Right cardiac atrium (tissue), 5 donors: ENCODE results near the gene CAMK4. TPM values are rescaled to one million over a fixed set of nuclear protein-coding genes. Genes with fewer than 3 reads are reported as not detected.
"Not testable (repeated sequence)": the region's sequence is repeated elsewhere in the genome, so short reads cannot be mapped to it uniquely, and the experiment has no call there.

Experiments used
- ATAC-seq, 2 donors: fragments of 200-7000 bp; cut with Tn5 transposase; one replicate each; pipeline versions ENCODE4 v1.8.0 to v1.9.1; 2020; ENCODE audit warnings: moderate library complexity in 2 of 2, mild to moderate bottlenecking in 1 of 2
- DNase-seq, 3 donors: peaks; one replicate each; pipeline ENCODE4 v3.0.0-alpha.2; 2020
- H3K27ac ChIP-seq: one replicate; pipeline ENCODE4 v1.5.1; 2013; ENCODE audit warnings: mild to moderate bottlenecking, low read length, control low read depth, moderate library complexity
- H3K27me3 ChIP-seq: one replicate; pipeline ENCODE4 v1.6.1; 2013; ENCODE audit not compliant: control insufficient read depth, insufficient read depth
- H3K4me1 ChIP-seq: one replicate; pipeline ENCODE4 v1.6.1; 2013; ENCODE audit warnings: low read length; ENCODE audit not compliant: control insufficient read depth, insufficient read depth
- H3K4me3 ChIP-seq: one replicate; pipeline ENCODE4 v1.5.1; 2013; ENCODE audit warnings: low read length, control low read depth
- H3K9me3 ChIP-seq: one replicate; pipeline ENCODE4 v1.6.1; 2013; ENCODE audit warnings: low read length; ENCODE audit not compliant: control insufficient read depth
- WGBS: extraction: QIAGEN DNeasy Blood & Tissue Kit; methylation state at CpG from one replicate; pipeline ENCODE4 v1.1.7; 2013; 5-methylcytosine and 5-hydroxymethylcytosine counted together
- intact Hi-C, 4 donors: fragments of 100-400 bp; cut with DNase I; formaldehyde crosslinking; loops; one replicate each; pipeline versions ENCODE4 v1.11.0 to v1.14.0; 2022 to 2023
- polyA plus RNA-seq: library from polyadenylated mRNA; stranded (reverse); fragments of 200-250 nt; gene quantifications from one replicate; pipeline ENCODE4 v1.2.3, GENCODE V29; 2013
- total RNA-seq, 4 donors: library from RNA; stranded (reverse); fragmentation: NEBNext Ultra II Directional; extraction: Animal tissue kit (Norgen Biotek cat#: 25700); gene quantifications; one replicate each; pipeline ENCODE4 v1.2.1, GENCODE V29; 2021
- donor health status: healthy with polysubstance abuse.
- donor health status: DM: no; HTN: yes; CAD: no.
- donor health status: DM: no; HTN: no; CAD: no.
- donor health status: DM: no; HTN: yes; CAD: no; lungs with severe emphysema.
- donor health status: DM: yes; HTN: yes; CAD: no.

CAMK4 gene
- total and polyA plus RNA-seq, 5 donors = 0.25 to 0.66 (median 0.60) TPM; not detected in 1

DNA sequence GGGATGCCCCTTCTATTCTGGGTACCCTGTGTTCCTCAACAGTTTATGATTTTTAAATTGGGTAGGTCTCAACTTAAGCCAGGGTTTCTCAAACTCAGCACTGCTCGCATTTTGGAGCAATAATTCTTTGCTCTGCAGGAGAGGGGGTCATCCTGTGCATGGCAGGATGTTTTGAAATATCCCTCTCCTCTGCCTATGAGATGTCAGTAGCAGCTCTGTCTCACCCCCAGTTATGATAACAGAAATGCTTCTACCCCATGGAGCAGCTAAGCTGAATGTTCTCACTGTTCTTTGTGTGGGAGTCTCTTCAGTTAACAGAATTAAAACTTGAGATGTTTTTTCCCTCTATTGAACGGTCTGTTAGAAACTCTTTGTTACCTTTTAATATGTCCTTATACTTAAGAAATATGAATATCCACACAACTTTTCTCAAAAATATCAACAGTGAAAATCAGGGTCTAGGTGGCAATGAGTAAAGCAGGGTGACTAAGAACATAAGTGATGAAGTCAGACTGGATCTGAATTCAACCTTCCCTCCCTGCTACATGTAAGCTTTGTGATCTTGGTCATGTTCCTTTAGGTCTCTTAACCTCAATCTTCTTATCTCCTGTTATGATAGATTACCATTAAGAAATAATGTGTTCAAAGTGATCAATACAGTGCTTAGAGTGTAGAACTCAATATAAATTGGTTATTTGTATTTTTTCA, 89.0 kb downstream of the CAMK4 start:
- DNase-seq (no peak), ATAC-seq (no peak)
- no peaks in the 10 kb centered on the region for H3K4me1 ChIP-seq
- intact Hi-C loops = no loop called here
- no peaks in the 10 kb centered on the region for H3K9me3 ChIP-seq
- no peak overlapping the region for H3K4me3 ChIP-seq
- WGBS = 41% methylated on average over 2 of the region's 2 CpGs
- no peaks in the 10 kb centered on the region for H3K27me3 ChIP-seq
- H3K27ac ChIP-seq = no peak overlapping the region

DNA sequence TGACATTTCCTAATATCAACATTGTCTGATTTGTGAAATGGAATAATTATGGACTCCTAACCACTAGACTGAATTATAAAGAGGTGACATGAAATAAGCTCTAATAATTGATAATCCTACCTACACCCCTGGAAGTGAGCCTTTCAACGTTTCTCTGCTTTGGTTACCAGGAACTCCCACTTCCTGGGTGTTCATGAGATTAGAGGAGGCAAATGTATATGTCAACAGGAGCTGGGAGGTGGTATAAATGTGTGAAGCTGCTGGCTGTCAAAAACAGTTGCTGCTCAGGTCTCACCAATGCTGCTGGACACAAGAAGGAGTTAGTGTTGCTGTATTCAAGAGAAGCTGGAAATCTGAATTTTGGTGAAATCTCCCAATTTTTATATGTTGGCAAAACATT, 96.8 kb downstream of the CAMK4 start:
- Histone ChIP-seq H3K27ac (no peak overlapping the region), H3K27me3 (no peaks in the 10 kb centered on the region), H3K4me1 (no peaks in the 10 kb centered on the region), H3K9me3 (no peaks in the 10 kb centered on the region), H3K4me3 (no peak overlapping the region)
- intact Hi-C loops = no loop called here
- DNase-seq (no peak), ATAC-seq (no peak)
- 14% methylated on average over 1 of the region's 1 CpG for WGBS

DNA sequence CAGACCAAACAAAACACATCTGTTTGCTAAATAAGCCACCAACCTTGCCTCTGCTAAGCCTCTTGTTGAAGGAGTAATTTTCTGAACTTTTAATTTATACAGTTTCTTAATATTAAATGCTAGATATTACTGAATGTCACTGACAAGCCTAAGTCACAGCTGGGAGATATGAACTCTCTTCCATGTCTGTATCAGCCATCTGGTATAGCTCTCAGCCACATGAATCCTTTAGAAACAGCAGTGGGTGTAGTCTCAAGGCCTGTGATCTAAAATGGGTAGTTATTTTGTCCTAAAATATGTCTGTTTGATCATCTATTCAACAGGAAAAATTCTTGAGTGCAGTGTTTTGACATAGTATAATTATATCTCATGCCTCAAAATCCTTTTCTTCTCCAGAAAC, 97.2 kb downstream of the CAMK4 start:
- Histone ChIP-seq H3K4me1 (no peaks in the 10 kb centered on the region), H3K9me3 (no peaks in the 10 kb centered on the region), H3K27ac (no peak overlapping the region), H3K4me3 (no peak overlapping the region), H3K27me3 (no peaks in the 10 kb centered on the region)
- DNase-seq (no peak), ATAC-seq (no peak)
- intact Hi-C loops = no loop called here

DNA sequence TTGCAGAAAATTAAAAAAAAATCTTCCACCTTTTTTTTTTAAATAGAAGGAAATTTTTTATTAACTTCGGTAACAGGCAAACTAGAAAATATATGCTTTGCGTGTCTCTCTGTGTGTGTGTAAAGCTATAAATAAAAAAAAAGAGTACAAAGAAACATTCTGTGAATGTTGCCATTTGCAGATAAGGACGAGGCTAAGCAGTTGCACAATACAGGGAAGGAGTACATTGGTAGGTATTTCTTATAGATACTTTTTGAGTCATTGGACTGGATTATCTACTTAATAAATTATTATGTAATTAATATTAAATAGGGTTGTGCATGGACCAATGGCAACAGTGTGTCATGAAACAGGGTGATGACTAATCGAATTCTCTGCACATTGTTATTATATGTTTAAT, 102.4 kb downstream of the CAMK4 start:
- Histone ChIP-seq H3K4me1 (no peaks in the 10 kb centered on the region), H3K27ac (no peak overlapping the region), H3K27me3 (no peaks in the 10 kb centered on the region), H3K9me3 (no peaks in the 10 kb centered on the region), H3K4me3 (no peak overlapping the region)
- ATAC-seq (no peak), DNase-seq (no peak)
- intact Hi-C loops = no loop called here
- 81% methylated on average over 4 of the region's 4 CpGs for WGBS

DNA sequence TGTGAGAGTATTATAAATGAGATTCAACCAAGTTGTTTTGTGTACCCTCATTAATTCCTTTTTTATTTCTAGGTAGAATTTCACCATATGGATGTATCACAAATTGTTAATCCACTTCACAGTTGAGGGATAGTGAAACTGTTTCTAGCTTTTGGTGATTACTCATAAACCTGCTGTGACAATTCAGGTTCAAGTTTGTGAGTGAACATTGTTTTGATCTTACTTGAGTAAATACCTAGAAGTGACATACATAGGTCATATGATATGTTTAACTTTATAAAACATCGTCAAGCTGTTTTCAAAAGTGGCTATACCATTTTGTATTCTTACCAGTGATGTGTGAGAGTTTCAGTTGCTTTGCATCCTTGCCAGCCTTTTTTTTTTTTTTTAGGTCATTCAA, 112.9 kb downstream of the CAMK4 start:
- H3K4me3 ChIP-seq = no peak overlapping the region
- H3K9me3 ChIP-seq = no peaks in the 10 kb centered on the region
- DNase-seq (no peak), ATAC-seq (no peak)
- no peaks in the 10 kb centered on the region for H3K27me3 ChIP-seq
- H3K27ac ChIP-seq = no peak overlapping the region
- intact Hi-C loops = no loop called here
- no peaks in the 10 kb centered on the region for H3K4me1 ChIP-seq
- 94% methylated on average over 1 of the region's 1 CpG for WGBS

DNA sequence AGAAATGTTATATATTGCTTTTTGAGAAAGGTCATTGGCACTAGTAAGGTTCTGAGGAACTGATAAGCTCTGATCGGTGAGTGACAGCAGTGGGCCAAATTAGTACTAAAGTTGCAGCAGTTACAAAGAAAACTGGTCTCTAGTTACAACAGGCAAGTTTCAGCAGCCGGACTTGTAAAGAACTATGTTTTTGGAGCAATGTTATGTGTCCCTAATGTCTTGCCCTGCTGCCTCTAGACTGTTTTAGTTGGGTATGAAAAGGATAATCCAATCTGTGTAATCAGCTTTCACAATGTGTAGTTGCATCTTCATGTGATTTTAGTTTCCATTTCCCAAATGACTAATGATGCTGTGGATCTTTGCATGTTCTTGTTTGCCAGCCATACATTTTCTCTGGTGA, 113.5 kb downstream of the CAMK4 start:
- H3K4me3 ChIP-seq = no peak overlapping the region
- no peak for ATAC-seq
- no peaks in the 10 kb centered on the region for H3K4me1 ChIP-seq
- intact Hi-C loops = no loop called here
- DNase-seq = no peak
- 15% methylated on average over 2 of the region's 2 CpGs for WGBS
- no peaks in the 10 kb centered on the region for H3K27me3 ChIP-seq
- no peaks in the 10 kb centered on the region for H3K9me3 ChIP-seq
- no peak overlapping the region for H3K27ac ChIP-seq

DNA sequence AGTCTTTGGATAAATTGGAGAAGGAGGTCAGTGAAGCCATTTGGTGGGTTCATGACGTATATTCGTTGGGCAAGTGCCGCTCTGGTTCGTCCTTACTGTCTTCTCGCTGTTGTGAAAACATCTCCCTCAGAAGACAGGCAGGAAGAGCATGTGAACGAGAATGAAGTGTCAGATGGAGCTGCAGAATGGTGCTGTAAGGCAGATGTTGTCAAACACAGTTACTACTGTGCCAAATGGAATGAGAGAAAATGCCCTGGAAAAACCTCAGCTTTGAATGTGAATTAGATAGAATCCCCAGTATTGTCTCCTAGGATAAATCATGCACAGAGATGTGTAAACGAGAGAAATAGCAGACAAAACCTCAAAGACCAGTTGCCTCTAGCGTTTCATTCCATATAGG, 121.5 kb downstream of the CAMK4 start:
- ATAC-seq = no peak
- H3K27ac ChIP-seq = no peak overlapping the region
- intact Hi-C loops = no loop called here
- H3K4me1 ChIP-seq = no peaks in the 10 kb centered on the region
- H3K27me3 ChIP-seq = no peaks in the 10 kb centered on the region
- no peak for DNase-seq
- no peak overlapping the region for H3K4me3 ChIP-seq
- 68% methylated on average over 8 of the region's 8 CpGs for WGBS
- no peaks in the 10 kb centered on the region for H3K9me3 ChIP-seq

DNA sequence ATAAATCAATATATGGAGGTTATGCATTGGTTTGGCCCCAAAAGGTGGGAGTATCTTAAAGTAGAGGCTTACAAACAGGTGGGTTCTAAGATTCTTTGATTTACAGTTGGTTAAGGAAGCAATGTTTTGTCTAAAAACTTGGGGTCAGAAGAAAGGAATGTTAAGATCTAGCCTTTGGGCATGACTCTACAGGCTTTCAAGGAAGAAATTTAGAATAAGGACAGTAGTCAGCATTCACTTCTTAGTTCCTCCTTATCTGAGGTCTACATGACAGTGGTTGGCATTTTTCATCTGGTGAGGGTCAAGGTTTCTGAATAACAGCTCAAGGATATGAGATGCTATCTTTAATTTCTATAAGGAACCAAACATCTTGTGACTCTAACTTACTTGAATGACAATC, 122.8 kb downstream of the CAMK4 start:
- intact Hi-C loops = no loop called here
- Histone ChIP-seq H3K27ac (no peak overlapping the region), H3K4me3 (no peak overlapping the region), H3K27me3 (no peaks in the 10 kb centered on the region), H3K9me3 (no peaks in the 10 kb centered on the region), H3K4me1 (no peaks in the 10 kb centered on the region)
- ATAC-seq (no peak), DNase-seq (no peak)

DNA sequence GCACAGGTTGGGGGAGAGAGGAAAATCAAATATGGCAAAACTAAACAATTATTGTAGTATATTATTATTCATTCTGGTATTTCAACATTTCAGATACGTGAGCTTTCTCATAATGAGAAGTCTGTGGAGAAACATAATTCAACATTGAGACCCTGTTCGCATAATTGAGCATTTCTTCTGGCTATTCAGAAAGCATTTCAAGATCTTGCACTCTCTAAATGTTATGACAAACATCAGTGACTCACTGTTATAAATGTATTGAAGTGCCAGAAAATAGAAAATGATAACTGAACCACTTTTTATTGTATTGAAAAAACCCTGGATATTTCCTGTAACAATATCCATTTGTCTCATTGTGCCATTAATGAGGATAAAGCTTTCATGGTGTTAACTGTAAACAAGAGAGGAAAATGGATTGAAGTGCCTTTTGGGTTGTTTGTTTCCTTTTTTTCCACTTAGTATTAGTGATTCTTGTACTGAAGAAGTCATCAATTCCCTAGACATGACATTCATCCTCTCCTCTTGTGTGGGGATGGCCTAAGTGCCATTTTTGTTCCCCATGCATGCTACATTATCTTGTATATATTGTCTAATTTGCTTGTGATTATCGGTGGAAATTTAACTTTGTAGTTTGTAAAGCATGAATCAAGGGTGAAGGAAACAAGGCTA, 124.6 kb downstream of the CAMK4 start:
- no peaks in the 10 kb centered on the region for H3K9me3 ChIP-seq
- no peak for DNase-seq
- WGBS = 86% methylated on average over 3 of the region's 3 CpGs

DNA sequence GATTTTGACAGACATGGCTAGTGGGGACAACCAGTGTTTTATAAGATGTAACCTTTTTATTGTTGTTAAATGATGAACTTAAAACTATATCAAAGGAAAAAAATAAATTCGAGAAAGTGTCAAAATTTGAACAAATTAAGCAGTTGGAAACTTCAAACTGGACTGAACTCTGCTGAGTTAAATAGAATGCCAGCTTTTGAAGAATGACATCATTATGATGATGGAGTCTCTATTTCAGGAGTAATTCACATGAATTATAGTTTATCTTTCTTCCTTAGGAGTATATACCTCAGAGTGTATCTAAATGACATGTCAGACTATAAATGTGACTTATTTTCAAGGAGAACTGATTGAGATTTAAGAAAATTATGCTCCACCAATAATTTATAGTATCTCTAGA, 125.2 kb downstream of the CAMK4 start:
- Histone ChIP-seq H3K27ac (no peak overlapping the region), H3K4me3 (no peak overlapping the region), H3K9me3 (no peaks in the 10 kb centered on the region), H3K4me1 (no peaks in the 10 kb centered on the region), H3K27me3 (no peaks in the 10 kb centered on the region)
- intact Hi-C loops = no loop called here
- ATAC-seq (no peak), DNase-seq (no peak)
- 69% methylated on average over 1 of the region's 1 CpG for WGBS

More for the DNA sequence above, 124.6 kb downstream of the CAMK4 start:
- H3K4me3 ChIP-seq = no peak overlapping the region
- H3K27me3 ChIP-seq = no peaks in the 10 kb centered on the region
- no peak overlapping the region for H3K27ac ChIP-seq
- ATAC-seq = no peak
- no peaks in the 10 kb centered on the region for H3K4me1 ChIP-seq
- intact Hi-C loops = no loop called here

DNA sequence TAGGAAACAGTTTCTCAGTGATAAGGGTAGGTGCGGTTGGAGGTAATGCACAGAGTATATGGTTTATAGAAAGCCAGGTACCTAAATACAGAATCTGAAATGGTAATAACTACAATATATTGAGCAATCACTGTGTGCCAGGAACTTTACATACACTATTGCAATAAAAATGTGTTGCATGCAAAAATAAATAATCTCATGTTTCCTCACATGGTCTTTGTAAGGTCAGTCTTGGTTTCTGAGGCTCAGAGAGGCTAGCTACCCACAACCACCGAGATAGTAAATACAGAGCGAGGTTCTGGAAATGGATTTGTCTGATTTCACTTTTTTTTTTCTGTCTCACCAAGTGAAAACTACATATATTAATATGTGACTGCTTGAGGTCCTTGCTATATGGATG, 128.9 kb downstream of the CAMK4 start:
- ATAC-seq (no peak), DNase-seq (no peak)
- WGBS = 80% methylated on average over 3 of the region's 3 CpGs
- Histone ChIP-seq H3K27ac (no peak overlapping the region), H3K4me3 (no peak overlapping the region), H3K27me3 (no peaks in the 10 kb centered on the region), H3K9me3 (no peaks in the 10 kb centered on the region), H3K4me1 (no peaks in the 10 kb centered on the region)
- intact Hi-C loops = no loop called here

DNA sequence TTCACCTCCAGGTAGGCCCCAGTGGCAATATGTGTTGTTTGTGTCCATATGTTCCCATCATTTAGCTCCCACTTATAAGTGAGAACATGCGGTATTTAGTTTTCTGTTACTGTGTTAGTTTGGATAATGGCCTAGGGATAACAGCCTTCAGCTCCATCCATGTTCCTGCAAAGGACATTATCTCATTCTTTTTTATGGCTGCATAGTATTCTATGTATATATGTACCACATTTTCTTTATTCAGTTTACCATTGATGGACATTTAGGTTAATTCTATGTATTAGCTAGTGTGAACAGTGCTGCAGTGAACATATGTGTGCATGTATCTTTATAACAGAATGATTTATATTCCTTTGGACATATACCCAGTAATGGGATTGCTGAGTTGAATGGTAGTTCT, 134.5 kb downstream of the CAMK4 start:
- H3K27me3 ChIP-seq, H3K27ac ChIP-seq, intact Hi-C loops, DNase-seq, H3K4me3 ChIP-seq, H3K9me3 ChIP-seq, H3K4me1 ChIP-seq, ATAC-seq: not testable (repeated sequence)
- WGBS = 0% methylated on average over 1 of the region's 1 CpG
